Sciatic nerve (tissue), 2 donors: Measurements from ENCODE around the gene PDE6B. TPM values are rescaled to one million over a fixed set of nuclear protein-coding genes. Genes with fewer than 3 reads are reported as not detected.
A peak's percentile ranks its signal among the peaks of the same experiment; 100 is the strongest.
"Not testable (repeated sequence)": the region's sequence is repeated elsewhere in the genome, so short reads cannot be mapped to it uniquely, and the experiment has no call there.

Experiments
- ATAC-seq: fragments of 200-7000 bp; cut with Tn5 transposase; one replicate; pipeline ENCODE4 v1.9.1; 2020; ENCODE audit warnings: mild to moderate bottlenecking, moderate library complexity
- DNase-seq: peaks from one replicate; pipeline ENCODE4 v3.0.0-alpha.2; 2020; ENCODE audit warnings: low spot score
- intact Hi-C: fragments of 100-400 bp; cut with DNase I; formaldehyde crosslinking; loops from one replicate; pipeline ENCODE4 v1.14.2; 2022
- total RNA-seq: library from RNA; stranded (reverse); fragmentation: NEBNext Ultra II Directional; extraction: Animal tissue kit (Norgen Biotek cat#: 25700); gene quantifications from one replicate; pipeline ENCODE4 v1.2.1, GENCODE V29; 2021
- donor health status: DM: no; HTN: no; CAD: no.
- donor health status: DM: no; HTN: no; CAD: no.

Gene PDE6B
- total RNA-seq, 1 donor from 2014 or later, result 2.5 TPM

- ATAC-seq (no peak), DNase-seq (no peak)
- intact Hi-C loops, result no loop called here
Observed at GRCh38 chr4:664713-665231, 39.4 kb downstream of the PDE6B start.

GRCh38 chr4:665381-665750 is 40.0 kb downstream of the PDE6B start:
- DNase-seq (no peak), ATAC-seq (no peak)
- intact Hi-C loops, result no loop called here

GRCh38 chr4:665751-666435 is 40.5 kb downstream of the PDE6B start:
- peak; percentile 12 for ATAC-seq
- DNase-seq, result no peak
- intact Hi-C loops, result no loop called here

- DNase-seq, result no peak
- intact Hi-C loops, result no loop called here
- ATAC-seq, result no peak
Observed at GRCh38 chr4:666436-666810, 41.0 kb downstream of the PDE6B start.

GRCh38 chr4:666822-667544 is 41.6 kb downstream of the PDE6B start:
- ATAC-seq, result no peak
- no peak for DNase-seq

GRCh38 chr4:667545-667925 is 42.2 kb downstream of the PDE6B start:
- DNase-seq (no peak), ATAC-seq (no peak)
- intact Hi-C loops, result no loop called here

More at GRCh38 chr4:666822-667544, 41.6 kb downstream of the PDE6B start:
- intact Hi-C loops, result no loop called here

GRCh38 chr4:668219-668618 is 42.8 kb downstream of the PDE6B start:
- ATAC-seq, DNase-seq, intact Hi-C loops: not testable (repeated sequence)

GRCh38 chr4:669806-670559 is 44.6 kb downstream of the PDE6B start:
- ATAC-seq, DNase-seq, intact Hi-C loops: not testable (repeated sequence)

GRCh38 chr4:671769-672168 is 46.4 kb downstream of the PDE6B start:
- DNase-seq (no peak), ATAC-seq (no peak)
- intact Hi-C loops, result no loop called here

GRCh38 chr4:673349-674091 is 48.1 kb downstream of the PDE6B start:
- intact Hi-C loops, result no loop called here
- DNase-seq (no peak), ATAC-seq (no peak)

GRCh38 chr4:674172-675035 is 49.0 kb downstream of the PDE6B start, which contains the start of the genes ATP5ME and MYL5:
ATP5ME (minus strand) TSS chr4:674276; CDS start chr4:674247, 29 bp downstream.
MYL5 (plus strand) TSS chr4:674542; CDS start chr4:678027, 3,485 bp downstream.
- DNase-seq (peak; percentile 98), ATAC-seq (peak; percentile 90)
- intact Hi-C loops, result no loop called here

- intact Hi-C loops, result no loop called here
- DNase-seq, result no peak
- ATAC-seq, result peak; percentile 31
Observed at GRCh38 chr4:675036-675882, 49.9 kb downstream of the PDE6B start.

GRCh38 chr4:675980-676870 is 50.9 kb downstream of the PDE6B start:
- ATAC-seq, result no peak
- intact Hi-C loops, result no loop called here
- no peak for DNase-seq

GRCh38 chr4:676871-677235 is 51.5 kb downstream of the PDE6B start:
- no peak for DNase-seq
- no peak for ATAC-seq
- intact Hi-C loops, result no loop called here

GRCh38 chr4:677431-678293 is 52.3 kb downstream of the PDE6B start:
- intact Hi-C loops, result no loop called here
- ATAC-seq (no peak), DNase-seq (no peak)
